Measurements from ENCODE around the gene PIR.

DNA sequence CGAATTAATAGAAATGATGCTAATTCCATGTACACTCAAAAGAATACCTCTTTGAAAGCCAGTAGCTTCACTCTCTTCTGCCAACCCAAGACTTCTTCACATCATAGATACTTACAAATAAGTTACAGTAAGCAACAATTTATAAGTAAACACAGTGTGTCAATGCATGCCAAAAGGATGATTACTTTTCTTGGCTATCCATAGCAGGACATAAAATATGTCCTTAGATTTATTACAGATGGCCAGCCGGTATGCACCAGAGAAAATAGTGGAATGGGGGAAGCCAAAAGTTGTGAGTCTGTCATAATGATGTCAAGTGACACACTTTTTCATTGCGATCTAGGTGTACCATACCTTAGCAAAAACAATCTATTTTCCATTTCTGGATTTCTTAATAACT lies 6.8 kb upstream of the PIR start:
- TF ChIP-seq, protein P1, sequence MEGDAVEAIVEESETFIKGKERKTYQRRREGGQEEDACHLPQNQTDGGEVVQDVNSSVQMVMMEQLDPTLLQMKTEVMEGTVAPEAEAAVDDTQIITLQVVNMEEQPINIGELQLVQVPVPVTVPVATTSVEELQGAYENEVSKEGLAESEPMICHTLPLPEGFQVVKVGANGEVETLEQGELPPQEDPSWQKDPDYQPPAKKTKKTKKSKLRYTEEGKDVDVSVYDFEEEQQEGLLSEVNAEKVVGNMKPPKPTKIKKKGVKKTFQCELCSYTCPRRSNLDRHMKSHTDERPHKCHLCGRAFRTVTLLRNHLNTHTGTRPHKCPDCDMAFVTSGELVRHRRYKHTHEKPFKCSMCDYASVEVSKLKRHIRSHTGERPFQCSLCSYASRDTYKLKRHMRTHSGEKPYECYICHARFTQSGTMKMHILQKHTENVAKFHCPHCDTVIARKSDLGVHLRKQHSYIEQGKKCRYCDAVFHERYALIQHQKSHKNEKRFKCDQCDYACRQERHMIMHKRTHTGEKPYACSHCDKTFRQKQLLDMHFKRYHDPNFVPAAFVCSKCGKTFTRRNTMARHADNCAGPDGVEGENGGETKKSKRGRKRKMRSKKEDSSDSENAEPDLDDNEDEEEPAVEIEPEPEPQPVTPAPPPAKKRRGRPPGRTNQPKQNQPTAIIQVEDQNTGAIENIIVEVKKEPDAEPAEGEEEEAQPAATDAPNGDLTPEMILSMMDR (IDR thresholded peaks at IDR 0.05), result no peak
- TF ChIP-seq EP300 (IDR thresholded peaks at IDR 0.05), result no peak

Data from ovary (tissue), 3 donors.